KMS-11 (cell line): ENCODE data around the gene TSHZ3.

Experiments
- H2AFZ ChIP-seq: fragments of 200-600 bp; sonication (generic); 2 replicates; pipeline ENCODE4 v1.6.1; 2016; ENCODE audit warnings: antibody characterized with exemption, mixed run types, low read depth
- H3K27ac ChIP-seq: fragments of 200-600 bp; sonication (generic); 2 replicates; pipeline ENCODE4 v1.6.1; 2016; ENCODE audit warnings: mild to moderate bottlenecking, mixed run types
- H3K27me3 ChIP-seq: fragments of 200-600 bp; sonication (generic); 2 replicates; pipeline ENCODE4 v1.6.1; 2017; ENCODE audit warnings: mild to moderate bottlenecking, low read depth, mixed run types, moderate library complexity; ENCODE audit not compliant: insufficient read depth
- H3K36me3 ChIP-seq: fragments of 200-600 bp; sonication (generic); 2 replicates; pipeline ENCODE4 v1.6.1; 2017; ENCODE audit warnings: mild to moderate bottlenecking, mixed run types; ENCODE audit not compliant: insufficient read depth
- H3K4me1 ChIP-seq: fragments of 200-600 bp; sonication (generic); 2 replicates; pipeline ENCODE4 v1.6.1; 2016; ENCODE audit warnings: mild to moderate bottlenecking, low read depth, mixed run types; ENCODE audit not compliant: poor library complexity, severe bottlenecking
- H3K4me2 ChIP-seq: fragments of 200-600 bp; sonication (generic); 2 replicates; pipeline ENCODE4 v1.7.0; 2016; ENCODE audit warnings: mild to moderate bottlenecking, mixed run types
- H3K4me3 ChIP-seq: fragments of 200-600 bp; sonication (generic); IDR thresholded peaks from 2 replicates; pipeline ENCODE4 v1.6.1; 2017; ENCODE audit warnings: low read depth, low read length, mixed read lengths; ENCODE audit not compliant: insufficient read depth
- H3K79me2 ChIP-seq: fragments of 200-600 bp; sonication (generic); 2 replicates; pipeline ENCODE4 v1.6.1; 2016; ENCODE audit warnings: low read depth, mixed run types; ENCODE audit not compliant: insufficient read depth
- H3K9ac ChIP-seq: fragments of 200-600 bp; sonication (generic); 2 replicates; pipeline ENCODE4 v1.6.1; 2016; ENCODE audit warnings: mild to moderate bottlenecking, mixed run types
- H4K20me1 ChIP-seq: fragments of 200-600 bp; sonication (generic); 2 replicates; pipeline ENCODE4 v1.6.1; 2016; ENCODE audit warnings: mild to moderate bottlenecking, mixed run types; ENCODE audit not compliant: insufficient read depth
- TF ChIP-seq, protein P1 (sequence below): fragments of 200-600 bp; sonication (generic); conservative IDR thresholded peaks from 2 replicates; pipeline ENCODE4 v1.6.1; 2017; ENCODE audit warnings: low read depth, mild to moderate bottlenecking, antibody characterized with exemption, low read length, moderate library complexity, mixed read lengths

TSHZ3 gene

DNA sequence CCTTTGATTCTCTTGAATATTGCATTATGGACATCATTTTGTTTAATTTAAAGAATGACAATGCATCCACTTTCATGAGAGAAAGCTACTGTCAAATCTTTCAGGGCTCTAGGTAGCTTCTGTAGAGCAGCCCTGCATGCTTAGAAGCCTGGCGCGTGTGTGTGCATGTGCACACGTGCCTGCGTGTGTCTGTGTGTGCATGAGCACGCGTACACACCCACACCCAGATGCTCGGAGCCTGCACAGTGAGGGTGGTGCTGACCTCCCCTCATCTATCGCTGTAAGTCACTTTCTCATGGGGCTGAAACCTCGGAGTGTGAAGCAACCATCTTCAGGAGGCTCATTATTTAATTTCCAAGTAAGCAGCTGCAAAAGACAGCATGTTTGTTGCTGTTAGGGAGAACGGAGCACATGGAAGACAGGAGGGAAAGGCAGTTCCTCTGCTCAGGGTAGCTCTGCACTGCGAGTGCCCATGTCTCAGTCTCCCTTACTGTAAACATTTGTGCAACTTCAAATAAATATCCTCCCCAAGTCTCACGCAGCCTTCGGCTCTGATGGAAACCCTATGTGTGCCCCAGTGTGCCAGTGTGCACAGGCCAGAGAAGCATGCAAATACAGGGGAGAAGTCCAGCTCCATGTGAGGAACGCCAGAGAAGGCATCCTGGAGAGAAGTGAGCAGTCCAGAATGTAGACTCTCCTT lies 22.8 kb downstream of the TSHZ3 start:
- H2AFZ ChIP-seq, result no peak overlapping the region
- H3K4me1 ChIP-seq, result no peaks in the 10 kb centered on the region
- H3K27me3 ChIP-seq, result no peaks in the 10 kb centered on the region
- no peaks in the 10 kb centered on the region for H3K36me3 ChIP-seq
- H3K79me2 ChIP-seq, result no peaks in the 10 kb centered on the region
- no peak overlapping the region for H3K9ac ChIP-seq
- no peak overlapping the region for H3K4me3 ChIP-seq
- H3K4me2 ChIP-seq, result no peak overlapping the region
- no peaks in the 10 kb centered on the region for H4K20me1 ChIP-seq
- H3K27ac ChIP-seq, result no peak overlapping the region
- TF ChIP-seq, protein P1, sequence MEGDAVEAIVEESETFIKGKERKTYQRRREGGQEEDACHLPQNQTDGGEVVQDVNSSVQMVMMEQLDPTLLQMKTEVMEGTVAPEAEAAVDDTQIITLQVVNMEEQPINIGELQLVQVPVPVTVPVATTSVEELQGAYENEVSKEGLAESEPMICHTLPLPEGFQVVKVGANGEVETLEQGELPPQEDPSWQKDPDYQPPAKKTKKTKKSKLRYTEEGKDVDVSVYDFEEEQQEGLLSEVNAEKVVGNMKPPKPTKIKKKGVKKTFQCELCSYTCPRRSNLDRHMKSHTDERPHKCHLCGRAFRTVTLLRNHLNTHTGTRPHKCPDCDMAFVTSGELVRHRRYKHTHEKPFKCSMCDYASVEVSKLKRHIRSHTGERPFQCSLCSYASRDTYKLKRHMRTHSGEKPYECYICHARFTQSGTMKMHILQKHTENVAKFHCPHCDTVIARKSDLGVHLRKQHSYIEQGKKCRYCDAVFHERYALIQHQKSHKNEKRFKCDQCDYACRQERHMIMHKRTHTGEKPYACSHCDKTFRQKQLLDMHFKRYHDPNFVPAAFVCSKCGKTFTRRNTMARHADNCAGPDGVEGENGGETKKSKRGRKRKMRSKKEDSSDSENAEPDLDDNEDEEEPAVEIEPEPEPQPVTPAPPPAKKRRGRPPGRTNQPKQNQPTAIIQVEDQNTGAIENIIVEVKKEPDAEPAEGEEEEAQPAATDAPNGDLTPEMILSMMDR, result no peak

DNA sequence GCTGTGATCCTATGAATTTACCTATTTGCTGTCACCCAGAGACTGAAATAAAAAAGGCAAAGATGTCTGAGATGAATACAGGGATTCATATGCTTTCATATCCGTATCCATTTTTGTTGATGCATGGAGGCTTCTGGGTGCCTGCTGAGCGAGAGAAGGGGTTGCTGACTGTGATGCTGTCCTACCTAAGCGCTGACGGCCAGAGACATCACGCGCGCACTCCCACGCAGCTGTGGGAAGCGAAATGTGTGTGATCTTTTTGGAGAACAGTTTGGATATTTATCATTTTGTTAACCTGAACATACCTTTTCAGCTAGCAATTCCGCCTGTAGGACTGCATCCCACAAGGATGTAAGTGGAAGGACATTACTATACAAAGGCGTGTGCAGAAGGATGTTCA lies 23.9 kb downstream of the TSHZ3 start:
- Histone ChIP-seq H3K27ac (no peak overlapping the region), H3K4me1 (no peaks in the 10 kb centered on the region), H3K4me2 (no peak overlapping the region), H4K20me1 (no peaks in the 10 kb centered on the region), H3K79me2 (no peaks in the 10 kb centered on the region), H3K36me3 (no peaks in the 10 kb centered on the region), H3K4me3 (no peak overlapping the region), H3K27me3 (no peaks in the 10 kb centered on the region), H2AFZ (no peak overlapping the region), H3K9ac (no peak overlapping the region)
- TF ChIP-seq, protein P1, result no peak

GRCh38 chr19:31319465-31319864 lies 29.8 kb downstream of the TSHZ3 start:
- H3K79me2 ChIP-seq, result no peaks in the 10 kb centered on the region
- no peak overlapping the region for H3K4me3 ChIP-seq
- H3K27me3 ChIP-seq, result no peaks in the 10 kb centered on the region
- H2AFZ ChIP-seq, result no peak overlapping the region
- no peak overlapping the region for H3K27ac ChIP-seq
- H3K4me1 ChIP-seq, result no peaks in the 10 kb centered on the region
- no peaks in the 10 kb centered on the region for H4K20me1 ChIP-seq
- TF ChIP-seq, protein P1, result no peak
- H3K4me2 ChIP-seq, result no peak overlapping the region
- no peaks in the 10 kb centered on the region for H3K36me3 ChIP-seq
- no peak overlapping the region for H3K9ac ChIP-seq

DNA sequence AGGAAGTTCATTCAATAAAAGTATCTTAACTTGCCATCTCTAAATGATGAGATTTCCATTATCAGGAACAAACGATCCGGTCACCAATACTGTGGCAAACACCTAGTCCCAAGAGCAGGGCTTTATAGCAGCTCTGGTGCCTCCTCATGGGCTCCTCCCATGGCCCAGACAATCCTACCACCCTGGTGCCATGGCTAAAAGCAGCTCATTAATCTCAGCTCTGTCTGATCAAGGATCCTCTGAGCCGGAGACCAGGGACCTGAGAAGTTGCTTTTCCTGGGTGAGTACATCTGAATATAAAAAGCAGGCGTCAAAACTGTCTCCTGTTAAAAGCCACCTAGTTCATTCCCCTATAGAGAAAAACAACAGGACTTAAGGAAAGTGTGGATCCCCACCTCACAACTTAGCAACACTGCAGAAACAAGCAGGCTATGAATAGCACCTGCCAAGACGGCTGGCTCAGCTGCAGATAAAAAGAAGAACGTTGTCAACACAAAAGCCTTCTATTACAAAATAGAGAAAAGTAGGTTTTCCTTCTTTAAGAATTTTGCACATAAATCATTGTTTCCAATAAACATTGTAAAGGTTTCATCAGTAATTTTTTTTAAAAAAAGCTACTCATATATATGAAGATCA lies 30.3 kb downstream of the TSHZ3 start:
- TF ChIP-seq, protein P1, result no peak
- H2AFZ ChIP-seq, result no peak overlapping the region
- H3K79me2 ChIP-seq, result no peaks in the 10 kb centered on the region

More for the DNA sequence above, 30.3 kb downstream of the TSHZ3 start:
- H3K4me3 ChIP-seq, result no peak overlapping the region
- no peak overlapping the region for H3K9ac ChIP-seq
- H3K27me3 ChIP-seq, result no peaks in the 10 kb centered on the region
- H4K20me1 ChIP-seq, result no peaks in the 10 kb centered on the region
- H3K4me1 ChIP-seq, result no peaks in the 10 kb centered on the region
- no peak overlapping the region for H3K4me2 ChIP-seq
- H3K36me3 ChIP-seq, result no peaks in the 10 kb centered on the region
- no peak overlapping the region for H3K27ac ChIP-seq
